ENCODE results near the gene PARVA. TPM values are rescaled to one million over a fixed set of nuclear protein-coding genes. Genes with fewer than 3 reads are reported as not detected.

The PARVA gene
- total RNA-seq, 1 donor from 2014 or later = 106 TPM

DNA sequence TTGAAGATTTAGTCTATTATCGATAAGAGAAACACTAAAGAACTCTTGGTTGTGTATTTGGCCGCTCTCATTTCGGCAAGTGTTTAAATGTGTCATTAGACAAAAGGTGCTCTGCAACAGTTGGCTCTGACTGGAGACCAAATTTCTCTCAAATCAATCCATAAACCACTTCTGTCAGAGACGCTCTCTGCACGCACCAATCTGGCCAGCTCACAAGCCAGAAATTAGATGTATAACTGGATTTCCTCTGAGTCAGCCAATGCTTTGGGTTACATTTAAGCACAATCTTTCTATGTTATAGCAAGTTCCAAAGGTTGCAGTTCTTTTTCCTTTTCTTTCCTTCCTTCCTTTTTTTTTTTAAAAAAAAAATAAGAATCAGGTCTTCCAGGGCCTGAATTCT is 17.6 kb upstream of the PARVA start:
- H3K27me3 ChIP-seq (ENCODE audit: insufficient read depth, low read length) = no peaks in the 10 kb centered on the region
- H3K36me3 ChIP-seq (ENCODE audit: insufficient read depth, low read length) = peaks cover 16% of the 10 kb centered on the region
- no peak overlapping the region for H3K4me3 Mint-ChIP-seq (ENCODE audit: unreplicated experiment)
- peaks cover 2% of the 10 kb centered on the region for H3K9me3 Mint-ChIP-seq (ENCODE audit: unreplicated experiment)
- no peak overlapping the region for H3K4me3 ChIP-seq (ENCODE audit: insufficient read depth, low read depth, low read length)
- no peak overlapping the region for H3K9ac ChIP-seq (ENCODE audit: low read length)
- FAIRE-seq = no peak
- H2AFZ ChIP-seq (ENCODE audit: low read depth, low read length) = no peak overlapping the region
- H3K36me3 Mint-ChIP-seq (ENCODE audit: low read depth, unreplicated experiment) = peaks cover 17% of the 10 kb centered on the region
- H3K27ac Mint-ChIP-seq (ENCODE audit: unreplicated experiment) = no peak overlapping the region
- H3K27me3 Mint-ChIP-seq (ENCODE audit: low read depth, unreplicated experiment) = peaks cover 8% of the 10 kb centered on the region
- H3K4me1 ChIP-seq (ENCODE audit: insufficient read depth, low read length) = peaks cover 3% of the 10 kb centered on the region
- peak; percentile 61 for DNase-seq (ENCODE audit: low read depth)
- H4K20me1 ChIP-seq (ENCODE audit: insufficient read depth, low read length) = no peaks in the 10 kb centered on the region
- no peak overlapping the region for H3K4me2 ChIP-seq (ENCODE audit: low read length)
- TF ChIP-seq EZH2 (IDR thresholded peaks at IDR 0.05; ENCODE audit: insufficient read depth, low read length) = no peak
- TF ChIP-seq, protein P1, sequence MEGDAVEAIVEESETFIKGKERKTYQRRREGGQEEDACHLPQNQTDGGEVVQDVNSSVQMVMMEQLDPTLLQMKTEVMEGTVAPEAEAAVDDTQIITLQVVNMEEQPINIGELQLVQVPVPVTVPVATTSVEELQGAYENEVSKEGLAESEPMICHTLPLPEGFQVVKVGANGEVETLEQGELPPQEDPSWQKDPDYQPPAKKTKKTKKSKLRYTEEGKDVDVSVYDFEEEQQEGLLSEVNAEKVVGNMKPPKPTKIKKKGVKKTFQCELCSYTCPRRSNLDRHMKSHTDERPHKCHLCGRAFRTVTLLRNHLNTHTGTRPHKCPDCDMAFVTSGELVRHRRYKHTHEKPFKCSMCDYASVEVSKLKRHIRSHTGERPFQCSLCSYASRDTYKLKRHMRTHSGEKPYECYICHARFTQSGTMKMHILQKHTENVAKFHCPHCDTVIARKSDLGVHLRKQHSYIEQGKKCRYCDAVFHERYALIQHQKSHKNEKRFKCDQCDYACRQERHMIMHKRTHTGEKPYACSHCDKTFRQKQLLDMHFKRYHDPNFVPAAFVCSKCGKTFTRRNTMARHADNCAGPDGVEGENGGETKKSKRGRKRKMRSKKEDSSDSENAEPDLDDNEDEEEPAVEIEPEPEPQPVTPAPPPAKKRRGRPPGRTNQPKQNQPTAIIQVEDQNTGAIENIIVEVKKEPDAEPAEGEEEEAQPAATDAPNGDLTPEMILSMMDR (IDR thresholded peaks at IDR 0.05; ENCODE audit: insufficient read depth, low read depth, low read length) = no peak
- no peaks in the 10 kb centered on the region for H3K79me2 ChIP-seq (ENCODE audit: insufficient read depth, low read length)
- no peak overlapping the region for H3K27ac ChIP-seq (ENCODE audit: low read depth, low read length)
- peaks cover 4% of the 10 kb centered on the region for H3K4me1 Mint-ChIP-seq (ENCODE audit: low read depth, unreplicated experiment)
- H3K9me3 ChIP-seq (ENCODE audit: insufficient read depth, low read depth, low read length) = no peaks in the 10 kb centered on the region

- Mint-ChIP-seq H3K4me3 (ENCODE audit: unreplicated experiment) (no peak overlapping the region), H3K27ac (ENCODE audit: unreplicated experiment) (no peak overlapping the region), H3K9me3 (ENCODE audit: unreplicated experiment) (peaks cover 4% of the 10 kb centered on the region), H3K4me1 (ENCODE audit: low read depth, unreplicated experiment) (peaks cover 4% of the 10 kb centered on the region), H3K27me3 (ENCODE audit: low read depth, unreplicated experiment) (peaks cover 7% of the 10 kb centered on the region), H3K36me3 (ENCODE audit: low read depth, unreplicated experiment) (peaks cover 10% of the 10 kb centered on the region)
- no peaks in the 10 kb centered on the region for H3K79me2 ChIP-seq (ENCODE audit: insufficient read depth, low read length)
- no peak overlapping the region for H3K27ac ChIP-seq (ENCODE audit: low read depth, low read length)
- no peaks in the 10 kb centered on the region for H3K27me3 ChIP-seq (ENCODE audit: insufficient read depth, low read length)
- peaks cover 3% of the 10 kb centered on the region for H3K4me1 ChIP-seq (ENCODE audit: insufficient read depth, low read length)
- no peak overlapping the region for H3K4me2 ChIP-seq (ENCODE audit: low read length)
- peaks cover 10% of the 10 kb centered on the region for H3K36me3 ChIP-seq (ENCODE audit: insufficient read depth, low read length)
- no peak for TF ChIP-seq EZH2 (IDR thresholded peaks at IDR 0.05; ENCODE audit: insufficient read depth, low read length)
- TF ChIP-seq, protein P1 (IDR thresholded peaks at IDR 0.05; ENCODE audit: insufficient read depth, low read depth, low read length) = no peak
- no peak overlapping the region for H3K9ac ChIP-seq (ENCODE audit: low read length)
- H3K9me3 ChIP-seq (ENCODE audit: insufficient read depth, low read depth, low read length) = no peaks in the 10 kb centered on the region
- no peak overlapping the region for H2AFZ ChIP-seq (ENCODE audit: low read depth, low read length)
- H3K4me3 ChIP-seq (ENCODE audit: insufficient read depth, low read depth, low read length) = no peak overlapping the region
- H4K20me1 ChIP-seq (ENCODE audit: insufficient read depth, low read length) = no peaks in the 10 kb centered on the region
- no peak for FAIRE-seq
- peak; percentile 18 for DNase-seq (ENCODE audit: low read depth)
Measured at GRCh38 chr11:12361682-12362081, 15.7 kb upstream of the PARVA start.

- Histone ChIP-seq H2AFZ (ENCODE audit: low read depth, low read length) (no peak overlapping the region), H3K9ac (ENCODE audit: low read length) (no peak overlapping the region), H3K27ac (ENCODE audit: low read depth, low read length) (no peak overlapping the region), H3K9me3 (ENCODE audit: insufficient read depth, low read depth, low read length) (no peaks in the 10 kb centered on the region), H3K4me3 (ENCODE audit: insufficient read depth, low read depth, low read length) (no peak overlapping the region), H3K79me2 (ENCODE audit: insufficient read depth, low read length) (no peaks in the 10 kb centered on the region), H3K4me2 (ENCODE audit: low read length) (no peak overlapping the region), H4K20me1 (ENCODE audit: insufficient read depth, low read length) (no peaks in the 10 kb centered on the region), H3K27me3 (ENCODE audit: insufficient read depth, low read length) (no peaks in the 10 kb centered on the region), H3K36me3 (ENCODE audit: insufficient read depth, low read length) (peaks cover 9% of the 10 kb centered on the region), H3K4me1 (ENCODE audit: insufficient read depth, low read length) (peaks cover 3% of the 10 kb centered on the region)
- TF ChIP-seq EZH2 (IDR thresholded peaks at IDR 0.05; ENCODE audit: insufficient read depth, low read length) = no peak
- TF ChIP-seq, protein P1 (IDR thresholded peaks at IDR 0.05; ENCODE audit: insufficient read depth, low read depth, low read length) = no peak
- H3K4me3 Mint-ChIP-seq (ENCODE audit: unreplicated experiment) = no peak overlapping the region
- H3K36me3 Mint-ChIP-seq (ENCODE audit: low read depth, unreplicated experiment) = peaks cover 10% of the 10 kb centered on the region
- H3K27ac Mint-ChIP-seq (ENCODE audit: unreplicated experiment) = peak overlapping the region; percentile 24
- DNase-seq (ENCODE audit: low read depth) (no peak), FAIRE-seq (no peak)
- peaks cover 4% of the 10 kb centered on the region for H3K4me1 Mint-ChIP-seq (ENCODE audit: low read depth, unreplicated experiment)
- H3K27me3 Mint-ChIP-seq (ENCODE audit: low read depth, unreplicated experiment) = peaks cover 5% of the 10 kb centered on the region
- peaks cover 10% of the 10 kb centered on the region for H3K9me3 Mint-ChIP-seq (ENCODE audit: unreplicated experiment)
Measured at GRCh38 chr11:12362857-12363256, 14.5 kb upstream of the PARVA start.

All from astrocyte (in vitro differentiated cells and primary cell).